HG02840 (cell line): Measurements from ENCODE around the gene CC2D2A.

Experiments used
- ATAC-seq: cut with Tn5 transposase; IDR thresholded peaks from one replicate; pipeline ENCODE4 v1.9.1; 2021; ENCODE audit warnings: mild to moderate bottlenecking, moderate library complexity, moderate number of reproducible peaks; ENCODE audit not compliant: unreplicated experiment, low FRiP score

The CC2D2A gene

DNA sequence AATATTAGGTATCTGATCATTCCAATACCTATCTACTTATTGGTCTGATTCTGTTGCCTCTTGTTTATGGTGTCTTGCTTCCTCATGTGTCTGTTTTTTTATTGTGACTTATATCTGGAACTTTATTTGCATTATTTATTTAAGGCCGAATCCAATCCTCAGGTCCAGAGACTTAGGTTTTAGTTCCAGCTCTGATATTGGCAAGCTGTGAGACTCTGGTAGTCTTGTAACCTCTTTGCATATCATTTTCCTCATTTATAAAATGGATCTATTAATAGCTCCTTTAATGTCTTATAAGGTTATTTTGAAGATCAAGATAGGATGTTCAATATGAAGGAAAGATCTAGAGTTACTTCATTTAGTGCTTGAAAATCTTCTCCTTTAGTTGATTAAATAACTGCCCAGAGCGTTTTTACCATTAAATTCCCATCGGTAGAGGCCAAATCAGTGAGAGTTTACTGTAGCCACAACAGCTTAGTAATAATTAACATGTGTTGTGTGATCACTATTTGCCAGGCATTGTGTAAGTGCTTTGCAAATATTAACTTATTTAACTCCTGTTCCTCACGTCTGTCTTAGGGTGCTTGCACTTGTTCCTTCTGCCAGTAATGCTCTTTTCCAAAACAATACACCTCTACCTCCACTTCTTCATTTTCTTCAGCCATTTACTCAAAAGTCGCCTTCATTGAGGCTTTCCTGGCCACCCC lies 82.2 kb downstream of the CC2D2A start:
- no peak for ATAC-seq

DNA sequence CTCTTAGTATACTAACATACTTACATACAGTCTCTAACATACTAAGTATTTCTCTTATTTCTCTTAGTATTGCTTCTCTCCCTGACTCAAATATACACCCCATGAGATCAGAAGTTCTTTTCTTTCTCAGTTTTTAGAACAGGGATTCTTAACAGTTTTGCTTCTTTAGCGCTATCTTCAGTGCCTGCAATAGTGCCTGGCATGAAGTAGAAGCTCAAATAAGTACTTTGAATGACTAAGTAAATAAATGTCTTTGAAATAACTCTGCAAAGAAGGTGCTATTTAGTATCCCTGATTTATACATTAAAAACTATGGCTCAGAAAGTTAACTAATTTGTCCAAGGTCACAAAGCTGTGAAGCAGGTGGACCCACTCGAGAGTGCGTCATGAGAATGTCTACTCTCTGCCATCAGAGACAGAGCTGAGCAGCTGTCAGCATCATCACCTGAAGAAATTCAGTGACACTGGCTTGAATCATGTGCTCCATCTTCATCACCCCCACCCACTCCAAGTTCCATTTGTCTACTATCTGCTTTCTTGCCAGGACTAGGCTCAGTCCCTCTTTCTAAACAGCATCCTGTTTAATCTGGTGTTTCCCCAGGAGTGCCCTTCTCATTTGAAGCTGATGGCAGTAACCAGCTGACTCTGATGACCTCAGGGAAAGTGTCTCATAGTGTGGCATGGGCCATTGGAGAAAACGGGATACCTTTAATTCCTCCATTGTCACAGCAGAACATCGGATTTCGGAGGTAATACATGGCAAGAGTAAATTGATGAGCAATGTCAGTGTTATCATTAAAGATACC lies 83.1 kb downstream of the CC2D2A start:
- ATAC-seq = no peak

DNA sequence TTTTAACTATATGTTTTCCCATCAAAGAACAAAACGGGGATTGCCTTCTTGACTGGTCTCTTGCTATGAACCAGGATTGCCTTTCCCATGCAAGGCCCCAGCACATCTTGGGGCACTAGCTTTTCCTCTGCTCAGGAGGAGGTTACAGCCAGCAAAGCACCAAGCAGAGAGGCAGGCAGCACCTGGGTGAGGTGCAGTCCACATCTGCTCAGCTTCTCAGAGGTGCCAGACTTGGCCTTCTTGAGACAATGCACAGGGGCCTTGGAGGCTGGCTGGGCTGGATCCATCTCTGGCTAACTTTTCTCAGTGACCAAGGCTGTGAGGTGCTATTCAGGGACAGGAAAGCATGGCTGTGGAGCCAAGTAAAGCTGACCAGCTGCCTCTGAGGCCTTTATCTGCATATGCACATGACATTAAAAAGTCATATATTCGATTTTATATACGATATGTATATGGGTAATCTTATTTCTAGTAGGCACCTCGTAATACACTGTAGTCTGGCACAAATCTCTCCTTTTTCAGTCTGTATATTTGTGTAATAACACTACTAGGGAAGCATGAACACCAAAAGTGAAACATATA lies 86.9 kb downstream of the CC2D2A start:
- no peak for ATAC-seq

DNA sequence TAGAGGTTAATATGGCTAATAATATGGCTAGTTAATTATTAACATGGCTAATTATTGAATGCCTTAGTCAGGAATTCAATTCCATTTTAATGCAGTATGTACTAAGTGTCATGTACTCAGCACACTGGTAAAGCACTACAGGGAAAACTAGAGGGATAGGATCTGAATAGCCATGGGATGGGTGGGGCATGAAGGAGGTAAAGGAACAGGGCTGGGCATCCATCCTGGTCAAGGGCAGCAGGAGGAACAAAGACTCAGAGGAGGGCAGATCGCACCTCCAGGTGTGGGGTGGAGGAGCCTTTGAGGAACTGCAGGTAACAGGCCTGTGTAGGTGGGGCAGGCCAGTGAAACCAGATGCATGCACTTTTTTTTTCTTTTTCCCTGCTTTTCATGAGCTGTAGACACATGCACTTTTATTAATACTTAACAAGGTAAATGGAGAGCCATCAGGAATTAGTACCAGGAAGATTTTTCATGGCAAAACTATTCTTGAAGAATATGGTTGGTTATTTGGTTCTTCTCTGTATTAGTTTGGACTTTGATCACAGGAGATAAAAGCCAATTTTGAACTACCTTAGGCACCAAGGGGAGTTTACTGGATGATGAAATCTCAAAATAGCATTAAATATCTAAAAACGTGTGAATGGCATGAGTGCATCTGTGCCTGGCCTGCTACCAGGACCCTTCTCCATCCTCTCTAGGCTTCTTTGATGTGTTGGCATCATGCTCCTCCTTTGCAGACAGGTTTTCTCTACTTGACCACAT lies 88.3 kb downstream of the CC2D2A start:
- no peak for ATAC-seq

DNA sequence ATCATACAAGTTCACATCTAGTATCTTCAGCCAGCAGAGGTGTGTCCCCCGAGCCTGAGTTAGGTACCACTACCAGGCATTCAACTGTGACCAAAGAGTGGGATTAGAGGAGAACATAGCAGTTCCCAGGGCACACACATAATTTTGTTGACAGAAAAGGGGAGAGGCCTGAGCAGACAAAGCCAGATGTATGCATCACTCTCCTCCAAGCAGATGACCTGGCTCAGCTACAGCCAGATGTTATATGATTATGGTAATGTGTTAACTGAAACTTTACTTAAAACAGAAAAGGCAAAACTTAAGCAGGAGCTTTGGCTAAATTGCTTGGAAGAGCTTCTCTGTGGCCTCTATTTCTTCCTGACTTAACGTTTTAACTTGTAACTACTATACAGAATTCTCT lies 88.9 kb downstream of the CC2D2A start:
- ATAC-seq = no peak

DNA sequence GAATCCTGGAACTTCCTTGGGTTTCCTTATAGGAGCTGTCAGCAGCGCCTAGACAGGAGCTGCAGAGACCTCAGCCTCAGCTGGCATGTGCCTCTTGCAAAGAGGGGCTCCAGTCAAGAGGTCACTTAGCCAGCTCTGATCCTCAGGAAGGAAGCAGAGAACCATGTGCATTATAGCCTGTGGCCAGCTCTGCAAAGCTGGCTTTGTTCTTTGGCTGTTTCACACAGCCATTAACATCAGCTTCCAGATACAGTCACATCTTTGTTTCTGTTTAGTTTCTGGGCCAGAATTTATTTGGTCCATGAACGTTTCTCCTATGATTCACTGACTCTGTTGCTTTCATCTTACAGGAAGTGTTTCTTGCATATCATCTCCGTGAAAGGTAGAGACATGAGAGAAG lies 92.4 kb downstream of the CC2D2A start:
- ATAC-seq = no peak

DNA sequence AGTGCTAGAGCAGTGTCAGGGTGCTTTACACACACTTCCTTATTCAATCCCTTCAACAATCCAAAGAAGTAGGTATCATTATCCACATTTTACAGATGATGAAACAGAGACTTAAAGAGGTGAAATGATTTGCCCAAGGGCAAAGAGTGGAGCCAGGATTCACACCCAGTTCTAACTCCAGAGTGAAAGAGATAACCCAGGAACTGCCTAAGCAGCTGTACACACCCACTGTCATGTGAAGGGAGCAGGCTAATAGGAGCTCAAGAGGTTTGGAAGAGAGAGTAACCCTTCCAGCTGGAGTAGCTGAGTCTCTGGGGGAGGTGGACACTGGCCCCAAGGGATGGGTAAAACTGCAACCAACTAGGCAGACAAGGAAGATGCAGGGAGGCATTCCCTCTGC lies 92.9 kb downstream of the CC2D2A start:
- no peak for ATAC-seq

DNA sequence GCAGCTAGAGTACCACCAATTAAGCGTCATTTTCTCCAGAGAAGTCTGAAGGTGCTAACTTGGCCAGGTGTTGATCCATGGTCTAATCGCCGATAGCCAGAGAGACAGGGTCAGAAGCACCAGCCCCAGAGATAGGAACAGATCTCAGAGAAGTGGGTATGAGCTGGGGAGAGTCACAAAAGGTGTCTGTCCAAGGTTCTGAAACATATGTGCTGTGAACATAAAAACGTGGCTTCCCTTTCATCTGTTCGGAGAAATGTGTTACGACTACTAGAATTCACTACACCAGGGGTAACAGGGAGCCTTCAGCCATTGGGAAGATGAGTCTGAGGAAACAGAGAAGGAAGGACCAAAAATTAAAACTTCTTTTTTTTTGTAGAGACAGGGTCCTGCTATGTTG lies 94.2 kb downstream of the CC2D2A start:
- ATAC-seq = no peak

DNA sequence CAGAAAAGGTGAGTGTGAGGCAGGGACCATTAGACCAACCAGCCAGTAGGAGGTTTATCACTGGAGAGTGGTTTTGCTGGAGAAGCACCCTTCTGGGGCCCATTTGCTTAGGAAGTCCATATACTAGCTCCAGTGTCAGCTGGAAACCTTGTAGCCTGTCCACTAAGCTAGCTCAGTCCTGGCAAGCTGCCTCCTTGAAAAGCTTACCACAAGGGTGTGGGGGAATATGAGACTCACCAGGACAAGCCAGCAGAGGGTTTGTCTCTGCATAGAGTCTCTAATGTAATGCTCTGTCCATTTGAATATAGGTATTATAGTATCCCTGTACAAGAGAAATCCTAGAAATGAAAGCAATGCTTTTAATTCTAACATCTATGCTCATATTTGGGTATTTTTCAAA lies 99.1 kb downstream of the CC2D2A start:
- no peak for ATAC-seq

DNA sequence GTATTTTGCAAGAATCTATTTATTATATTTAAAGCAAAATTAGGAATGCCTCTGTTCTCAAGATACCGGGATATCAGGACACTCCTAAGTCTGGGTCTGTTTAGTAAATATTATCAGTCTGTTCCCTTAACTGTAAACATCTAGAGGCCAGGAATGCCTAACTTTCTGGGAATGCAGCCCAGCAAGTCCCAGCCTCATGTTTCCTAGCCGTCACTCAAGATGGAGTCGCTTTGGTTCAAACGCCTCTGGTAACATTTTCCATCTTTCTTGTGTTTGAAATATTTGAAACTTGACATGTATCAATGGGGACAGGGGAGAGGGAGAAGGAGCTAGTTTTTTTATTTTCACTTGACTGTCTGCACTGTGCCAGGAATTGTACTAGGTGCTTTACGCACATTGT lies 100.1 kb downstream of the CC2D2A start:
- no peak for ATAC-seq

DNA sequence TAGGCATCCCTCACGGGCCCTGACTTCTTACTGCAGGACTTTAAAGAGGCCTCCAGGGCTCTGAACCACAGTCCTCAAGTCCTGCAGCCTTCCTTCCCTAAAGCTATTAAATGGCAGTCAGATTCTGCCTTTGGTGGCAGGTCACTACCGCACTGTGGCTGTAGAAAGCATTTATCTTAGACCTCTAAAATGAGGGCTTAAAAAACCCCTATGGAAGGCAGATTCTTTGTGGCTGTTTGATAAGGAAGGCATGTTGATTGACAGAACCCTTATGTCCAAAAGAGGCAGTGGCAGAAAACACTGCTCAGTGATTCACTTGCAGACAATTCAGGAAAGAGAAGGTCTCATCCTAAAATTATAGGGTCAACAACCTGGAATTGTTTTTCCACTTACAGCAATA lies 106.3 kb downstream of the CC2D2A start:
- no peak for ATAC-seq

DNA sequence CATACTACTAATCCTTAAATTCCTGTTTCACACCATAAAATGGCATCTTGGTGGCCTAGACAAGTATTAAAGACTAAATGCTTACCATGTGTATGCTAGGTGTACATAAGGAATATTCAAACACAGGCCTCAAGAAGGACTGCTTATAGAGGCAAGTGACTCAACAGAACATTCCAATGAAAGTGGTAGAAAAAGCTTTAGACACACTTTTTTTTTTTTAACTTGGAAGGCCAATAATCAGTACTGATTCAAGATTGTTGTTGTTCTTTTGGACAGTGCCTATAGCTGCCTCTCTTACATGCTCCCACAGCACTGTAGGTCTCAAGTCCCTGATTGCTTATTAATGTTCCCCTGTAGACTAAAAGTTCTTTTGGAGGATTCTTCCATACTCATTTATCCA lies 107.8 kb downstream of the CC2D2A start:
- ATAC-seq = no peak

DNA sequence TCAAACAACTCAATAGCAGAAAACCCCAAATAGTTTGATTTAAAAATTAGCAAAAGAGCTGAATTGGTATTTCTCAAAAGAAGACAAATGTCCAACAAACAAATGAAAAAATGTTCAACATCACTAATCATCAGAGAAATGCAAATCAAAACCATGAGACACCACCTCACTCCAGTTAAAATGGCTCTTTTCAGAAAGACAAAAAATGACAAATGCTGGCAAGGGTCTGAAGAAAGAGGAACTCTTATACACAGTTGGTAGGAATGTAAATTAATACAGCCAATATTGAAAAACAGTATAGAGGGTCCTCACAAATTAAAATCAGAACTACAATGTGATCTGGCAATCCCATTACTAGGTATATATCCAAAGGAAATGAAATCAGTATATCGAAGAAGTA lies 115.1 kb downstream of the CC2D2A start:
- no peak for ATAC-seq

DNA sequence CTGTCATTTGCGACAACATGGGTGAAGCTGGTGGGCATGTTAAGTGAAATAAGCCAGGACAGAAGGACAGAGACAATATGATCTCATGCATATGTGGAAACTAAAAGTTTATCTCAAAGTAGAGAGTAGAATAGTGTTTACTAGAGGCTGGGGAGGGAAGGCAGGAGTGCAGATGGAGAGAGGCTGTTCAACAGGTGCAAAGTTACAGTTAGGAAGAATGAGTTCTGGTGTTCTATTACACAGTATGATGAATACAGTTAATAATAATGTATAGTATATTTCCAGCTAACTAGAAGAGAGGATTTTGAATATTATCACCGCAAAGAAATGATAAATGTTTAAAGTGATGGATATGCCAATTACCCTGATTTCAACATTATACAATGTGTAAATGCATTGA lies 115.6 kb downstream of the CC2D2A start:
- ATAC-seq = no peak

DNA sequence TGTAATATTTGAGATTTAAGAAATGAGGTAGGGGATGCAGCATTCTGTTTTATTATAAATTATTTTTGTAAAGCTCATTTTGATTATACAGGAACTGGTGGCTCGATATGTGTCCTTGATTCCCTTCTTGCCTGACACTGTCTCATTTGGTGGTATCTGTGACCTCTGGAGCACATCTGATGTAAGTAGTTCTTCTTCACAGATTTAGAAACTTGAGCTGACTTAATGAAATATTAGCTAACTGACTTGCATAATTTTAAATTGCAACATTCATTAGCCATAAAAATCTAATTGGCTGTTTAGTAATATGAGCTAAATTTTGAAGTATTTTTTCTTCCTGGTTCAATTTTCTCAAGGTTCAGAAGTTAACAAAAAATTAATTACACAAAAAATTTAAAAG lies 116.4 kb downstream of the CC2D2A start:
- no peak for ATAC-seq

DNA sequence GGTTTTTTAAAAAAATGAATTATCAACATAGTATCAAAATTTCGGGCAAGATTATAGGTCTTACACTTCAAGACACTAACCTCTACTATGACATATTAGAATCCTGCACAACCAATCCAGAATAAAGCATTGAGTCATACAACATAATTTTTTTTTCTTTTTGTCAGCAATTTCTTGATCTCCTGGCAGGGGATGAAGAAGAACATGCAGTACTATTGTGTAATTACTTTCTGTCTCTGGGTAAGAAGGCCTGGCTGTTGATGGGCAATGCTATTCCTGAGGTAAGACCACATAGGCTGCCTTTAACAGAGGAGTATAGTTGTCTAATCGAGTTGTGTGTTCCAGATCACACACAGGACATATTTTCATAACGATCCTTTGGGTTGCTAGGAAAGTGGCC lies 118.0 kb downstream of the CC2D2A start:
- no peak for ATAC-seq

DNA sequence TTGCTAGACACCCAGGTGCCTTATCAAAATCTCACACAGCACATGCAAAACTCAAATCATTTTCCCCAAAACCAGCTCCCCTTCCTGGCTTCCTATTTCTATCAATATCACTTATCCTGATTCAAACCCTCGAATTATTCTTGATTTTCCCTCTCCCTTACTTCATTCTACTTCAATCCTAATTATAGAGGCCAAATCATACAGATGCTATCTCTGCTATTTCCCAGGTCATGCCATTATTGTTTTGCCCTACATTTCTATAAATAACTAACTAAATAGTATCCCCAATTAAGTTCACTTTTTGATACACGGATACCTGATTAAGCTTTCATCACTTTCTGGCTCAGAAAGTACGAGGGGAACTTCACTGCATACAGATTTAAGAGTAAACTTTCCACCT lies 123.1 kb downstream of the CC2D2A start:
- ATAC-seq = no peak

DNA sequence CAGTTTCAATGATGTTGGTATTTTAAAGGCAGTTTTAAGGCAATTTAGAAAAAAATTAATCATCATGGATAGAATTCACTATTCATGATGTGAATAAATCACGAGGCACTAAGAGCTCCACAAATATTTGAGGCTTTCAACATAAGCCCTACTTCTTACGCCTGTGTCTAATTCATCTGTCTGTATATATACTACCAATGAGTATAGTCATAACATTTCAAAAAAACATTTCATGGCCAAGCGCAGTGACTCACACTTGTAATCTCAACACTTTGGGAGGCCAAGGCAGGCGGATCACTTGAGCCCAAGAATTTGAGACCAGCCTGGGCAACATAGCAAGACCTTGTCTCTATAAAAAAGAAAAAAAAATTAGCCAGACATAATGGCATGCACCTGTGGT lies 129.0 kb downstream of the CC2D2A start:
- no peak for ATAC-seq

DNA sequence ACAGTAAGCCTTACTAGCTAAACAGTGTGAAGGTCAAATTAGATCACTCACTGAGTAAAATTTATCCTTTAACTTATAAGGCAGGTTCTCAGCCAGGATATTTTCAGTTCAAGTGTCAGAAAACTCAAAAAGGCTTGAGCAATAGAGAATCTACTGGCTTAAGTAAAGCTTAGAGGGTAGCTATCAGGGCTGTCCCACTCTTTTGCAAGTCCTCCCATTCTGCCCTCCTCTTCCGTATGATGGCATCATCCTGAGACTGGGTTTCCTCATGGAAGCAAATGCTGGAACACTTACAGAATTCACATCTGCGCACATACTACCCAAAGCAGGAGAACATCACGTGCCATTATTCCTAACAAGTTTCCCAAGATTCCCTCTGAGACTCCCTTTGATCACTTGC lies 130.5 kb downstream of the CC2D2A start:
- ATAC-seq = no peak

DNA sequence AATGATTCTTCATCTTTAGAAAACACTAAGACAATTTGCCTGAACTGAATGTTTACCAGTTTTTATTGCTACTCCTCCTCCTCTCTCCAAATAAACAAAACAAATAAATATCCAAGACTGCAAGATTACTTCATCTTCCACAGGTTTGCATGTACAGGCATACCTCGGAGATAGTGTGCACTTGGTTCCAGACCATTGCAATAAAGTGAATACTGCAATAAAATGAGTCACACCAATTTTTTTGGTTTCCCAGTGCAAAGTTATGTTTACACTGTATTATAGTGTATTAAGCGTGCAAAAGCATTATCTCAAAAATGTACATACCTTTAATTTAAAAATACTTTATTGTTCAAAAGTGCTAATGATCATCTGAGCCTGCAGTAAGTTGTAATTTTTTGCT lies 132.2 kb downstream of the CC2D2A start:
- no peak for ATAC-seq

DNA sequence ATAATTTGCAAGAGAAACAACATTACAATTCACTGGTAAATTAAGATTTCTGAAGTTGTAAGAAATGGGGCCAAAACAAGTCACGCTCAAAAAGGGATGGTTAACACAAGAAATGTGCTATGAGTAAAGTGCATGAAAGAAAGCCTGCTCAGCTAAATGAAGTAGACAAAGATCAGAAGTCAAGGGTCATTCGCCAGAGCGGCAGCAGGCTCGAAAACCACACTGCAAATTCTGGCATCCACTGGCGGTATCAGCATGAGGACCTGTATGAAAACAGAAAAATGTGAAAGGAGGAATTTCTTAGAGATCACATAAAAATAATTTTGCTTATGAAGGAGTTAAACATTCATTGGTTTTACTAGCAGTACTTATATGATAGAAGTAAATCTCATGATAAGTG lies 135.9 kb downstream of the CC2D2A start:
- ATAC-seq = no peak
